Measurements from ENCODE around the gene GINS1. TPM values are rescaled to one million over a fixed set of nuclear protein-coding genes. Genes with fewer than 3 reads are reported as not detected.

Gene GINS1
- polyA plus RNA-seq, 1 donor = 8.9 TPM

DNA sequence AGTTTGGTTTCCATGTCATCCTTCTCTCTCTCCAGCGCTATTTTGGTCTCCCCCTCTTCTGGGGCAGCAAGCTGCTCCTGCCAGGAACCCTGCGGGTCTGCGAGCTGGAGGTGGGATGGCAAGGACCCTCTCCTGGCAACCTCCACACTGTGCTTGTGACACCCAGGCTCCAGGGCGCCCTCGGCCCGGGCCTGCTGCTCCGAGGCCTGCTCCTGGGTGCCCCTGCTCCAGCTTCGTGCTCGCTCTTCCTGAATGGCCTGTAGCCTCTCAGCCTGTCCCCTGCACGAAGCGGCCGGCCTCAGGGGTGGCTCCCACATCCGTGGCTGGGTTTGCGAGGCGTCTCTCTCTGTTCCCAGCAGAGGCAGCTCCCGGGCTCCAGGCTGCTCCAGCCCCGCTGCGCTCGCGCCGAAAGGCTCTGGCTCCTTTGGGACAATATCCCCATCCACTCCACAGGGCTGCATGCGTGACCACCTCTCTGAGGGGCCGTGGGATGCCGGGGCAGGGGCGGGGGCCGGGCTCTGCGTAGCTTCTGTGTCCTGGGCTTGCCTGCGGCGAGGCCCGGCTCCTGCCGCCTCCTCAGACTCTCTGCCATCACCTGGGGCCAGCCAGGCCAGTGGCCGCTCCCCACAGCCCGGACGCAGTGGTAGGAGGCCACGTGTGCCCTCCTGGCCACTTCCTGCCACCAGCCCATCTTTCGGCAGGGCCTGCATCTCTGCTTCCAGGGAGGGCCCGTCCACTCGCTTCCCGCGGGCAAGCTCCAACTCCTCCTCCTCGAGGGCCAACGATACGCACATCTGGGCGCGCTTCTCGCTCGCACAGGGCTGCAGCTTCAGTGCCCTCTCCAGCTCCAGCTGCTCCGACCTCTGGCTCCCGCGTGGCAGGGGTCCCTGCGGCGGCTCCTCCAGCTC, 68.9 kb downstream of the GINS1 start:
- Histone ChIP-seq H3K9me3 (ENCODE audit: control insufficient read depth, low read depth, low read length) (no peaks in the 10 kb centered on the region), H3K36me3 (ENCODE audit: control insufficient read depth, insufficient read depth, low read length) (peaks cover 61% of the 10 kb centered on the region), H3K4me1 (ENCODE audit: control insufficient read depth, insufficient read depth, low read length) (no peaks in the 10 kb centered on the region), H3K27me3 (ENCODE audit: control insufficient read depth, insufficient read depth, low read length) (no peaks in the 10 kb centered on the region), H3K4me3 (ENCODE audit: low read length) (no peak overlapping the region), H3K27ac (ENCODE audit: low read length) (no peak overlapping the region)
- DNase-seq = no peak
- no CpG with 5 or more reads among the region's 52 CpGs for WGBS (ENCODE audit: insufficient coverage, low lambda C conversion rate)

- 100% methylated on average over 3 of the region's 28 CpGs for WGBS (ENCODE audit: insufficient coverage, low lambda C conversion rate)
- Histone ChIP-seq H3K9me3 (ENCODE audit: control insufficient read depth, low read depth, low read length) (no peaks in the 10 kb centered on the region), H3K4me1 (ENCODE audit: control insufficient read depth, insufficient read depth, low read length) (no peaks in the 10 kb centered on the region), H3K27me3 (ENCODE audit: control insufficient read depth, insufficient read depth, low read length) (no peaks in the 10 kb centered on the region), H3K4me3 (ENCODE audit: low read length) (no peak overlapping the region), H3K36me3 (ENCODE audit: control insufficient read depth, insufficient read depth, low read length) (peaks cover 61% of the 10 kb centered on the region), H3K27ac (ENCODE audit: low read length) (no peak overlapping the region)
- DNase-seq = no peak
Measured at GRCh38 chr20:25477014-25477882, 69.8 kb downstream of the GINS1 start.

GRCh38 chr20:25478889-25479568, 71.6 kb downstream of the GINS1 start:
- Histone ChIP-seq H3K27me3 (ENCODE audit: control insufficient read depth, insufficient read depth, low read length) (no peaks in the 10 kb centered on the region), H3K36me3 (ENCODE audit: control insufficient read depth, insufficient read depth, low read length) (peaks cover 61% of the 10 kb centered on the region), H3K4me1 (ENCODE audit: control insufficient read depth, insufficient read depth, low read length) (no peaks in the 10 kb centered on the region), H3K4me3 (ENCODE audit: low read length) (no peak overlapping the region), H3K9me3 (ENCODE audit: control insufficient read depth, low read depth, low read length) (no peaks in the 10 kb centered on the region), H3K27ac (ENCODE audit: low read length) (no peak overlapping the region)
- 80% methylated on average over 1 of the region's 24 CpGs for WGBS (ENCODE audit: insufficient coverage, low lambda C conversion rate)
- DNase-seq = no peak

GRCh38 chr20:25479638-25480037, 72.2 kb downstream of the GINS1 start:
- WGBS (ENCODE audit: insufficient coverage, low lambda C conversion rate) = no CpG with 5 or more reads among the region's 5 CpGs
- no peak for DNase-seq
- H3K27ac ChIP-seq (ENCODE audit: low read length) = no peak overlapping the region
- H3K9me3 ChIP-seq (ENCODE audit: control insufficient read depth, low read depth, low read length) = no peaks in the 10 kb centered on the region
- H3K27me3 ChIP-seq (ENCODE audit: control insufficient read depth, insufficient read depth, low read length) = no peaks in the 10 kb centered on the region
- H3K4me3 ChIP-seq (ENCODE audit: low read length) = no peak overlapping the region
- peaks cover 63% of the 10 kb centered on the region for H3K36me3 ChIP-seq (ENCODE audit: control insufficient read depth, insufficient read depth, low read length)
- no peaks in the 10 kb centered on the region for H3K4me1 ChIP-seq (ENCODE audit: control insufficient read depth, insufficient read depth, low read length)

DNA sequence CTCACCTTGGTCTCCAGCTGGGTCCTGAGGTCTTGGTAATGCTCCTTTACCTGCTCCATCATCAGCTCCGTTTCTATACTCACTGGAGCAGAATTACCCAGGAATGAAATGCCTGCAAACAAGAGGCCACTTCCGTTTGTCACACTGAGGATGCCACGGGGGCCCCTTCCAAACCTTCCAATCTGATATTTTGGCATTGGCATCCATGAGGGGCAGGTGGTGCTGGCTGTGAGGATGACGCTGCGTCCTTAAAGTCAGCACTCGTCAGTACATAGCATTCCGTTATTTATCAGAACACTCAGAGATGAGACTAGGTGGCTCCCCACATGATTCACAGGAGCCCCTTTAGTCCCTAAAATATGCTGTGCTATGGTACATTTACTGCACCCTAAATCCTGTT, 72.7 kb downstream of the GINS1 start:
- no peak for DNase-seq
- WGBS (ENCODE audit: insufficient coverage, low lambda C conversion rate) = no CpG with 5 or more reads among the region's 7 CpGs
- H3K4me1 ChIP-seq (ENCODE audit: control insufficient read depth, insufficient read depth, low read length) = no peaks in the 10 kb centered on the region
- no peak overlapping the region for H3K27ac ChIP-seq (ENCODE audit: low read length)
- H3K36me3 ChIP-seq (ENCODE audit: control insufficient read depth, insufficient read depth, low read length) = peaks cover 67% of the 10 kb centered on the region
- no peaks in the 10 kb centered on the region for H3K27me3 ChIP-seq (ENCODE audit: control insufficient read depth, insufficient read depth, low read length)
- no peak overlapping the region for H3K4me3 ChIP-seq (ENCODE audit: low read length)
- H3K9me3 ChIP-seq (ENCODE audit: control insufficient read depth, low read depth, low read length) = no peaks in the 10 kb centered on the region

DNA sequence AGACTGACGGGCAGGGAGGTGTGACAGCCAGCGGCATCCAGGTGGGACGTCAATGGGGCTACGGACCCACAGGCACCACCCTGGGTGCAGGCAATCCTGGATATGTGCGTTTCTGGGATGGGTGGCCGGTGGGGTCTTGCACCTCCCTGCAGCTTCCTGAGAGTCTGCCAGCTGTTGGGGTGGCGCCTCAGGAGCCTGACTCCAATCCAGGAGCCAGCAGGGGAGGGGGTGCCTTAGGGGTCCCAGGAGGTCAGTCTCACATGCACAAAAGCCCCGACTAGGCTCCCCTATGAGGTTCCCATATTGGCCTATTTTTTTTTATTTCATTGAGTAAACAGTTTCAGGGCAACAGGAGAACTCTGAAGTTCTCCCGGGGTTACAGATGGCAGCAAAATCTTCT, 73.3 kb downstream of the GINS1 start:
- no peaks in the 10 kb centered on the region for H3K27me3 ChIP-seq (ENCODE audit: control insufficient read depth, insufficient read depth, low read length)
- H3K27ac ChIP-seq (ENCODE audit: low read length) = no peak overlapping the region
- H3K9me3 ChIP-seq (ENCODE audit: control insufficient read depth, low read depth, low read length) = no peaks in the 10 kb centered on the region
- no peak for DNase-seq
- H3K36me3 ChIP-seq (ENCODE audit: control insufficient read depth, insufficient read depth, low read length) = peaks cover 67% of the 10 kb centered on the region
- no CpG with 5 or more reads among the region's 9 CpGs for WGBS (ENCODE audit: insufficient coverage, low lambda C conversion rate)
- H3K4me1 ChIP-seq (ENCODE audit: control insufficient read depth, insufficient read depth, low read length) = no peaks in the 10 kb centered on the region
- no peak overlapping the region for H3K4me3 ChIP-seq (ENCODE audit: low read length)

DNA sequence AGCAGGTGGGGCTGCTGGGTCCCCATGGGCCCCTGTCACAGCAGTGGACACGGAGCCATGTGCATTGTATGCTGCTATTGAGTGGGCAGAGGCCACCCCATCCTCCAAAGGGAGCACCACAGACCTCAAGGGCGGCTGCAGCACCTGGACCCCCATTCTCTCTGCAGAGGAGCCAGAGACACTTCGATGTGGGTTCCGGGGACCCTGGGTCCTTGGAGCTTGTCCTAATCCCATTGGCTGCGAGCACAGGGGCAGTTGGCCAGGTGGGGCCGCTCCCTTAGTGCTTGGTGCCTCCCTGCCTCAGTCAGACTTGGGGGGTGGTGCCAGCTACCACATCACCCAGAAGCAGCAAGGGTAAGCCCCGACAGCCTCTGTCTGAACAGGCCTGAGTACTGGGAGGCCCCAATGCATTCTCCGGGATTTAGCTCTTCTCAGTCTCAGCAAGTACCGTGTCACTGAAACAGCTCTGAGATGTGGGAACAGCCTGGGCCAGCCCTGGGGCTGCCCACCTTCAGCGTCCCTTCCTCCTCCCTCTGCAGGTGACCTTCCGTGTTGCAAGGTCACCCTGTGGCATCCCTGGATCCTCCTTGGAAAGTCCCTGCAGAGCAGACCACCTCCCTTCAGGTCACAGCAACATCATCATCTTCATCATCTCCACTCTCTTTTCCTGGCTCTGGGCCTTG, 73.9 kb downstream of the GINS1 start:
- WGBS (ENCODE audit: insufficient coverage, low lambda C conversion rate) = no CpG with 5 or more reads among the region's 11 CpGs
- Histone ChIP-seq H3K36me3 (ENCODE audit: control insufficient read depth, insufficient read depth, low read length) (peaks cover 62% of the 10 kb centered on the region), H3K27me3 (ENCODE audit: control insufficient read depth, insufficient read depth, low read length) (no peaks in the 10 kb centered on the region)

DNA sequence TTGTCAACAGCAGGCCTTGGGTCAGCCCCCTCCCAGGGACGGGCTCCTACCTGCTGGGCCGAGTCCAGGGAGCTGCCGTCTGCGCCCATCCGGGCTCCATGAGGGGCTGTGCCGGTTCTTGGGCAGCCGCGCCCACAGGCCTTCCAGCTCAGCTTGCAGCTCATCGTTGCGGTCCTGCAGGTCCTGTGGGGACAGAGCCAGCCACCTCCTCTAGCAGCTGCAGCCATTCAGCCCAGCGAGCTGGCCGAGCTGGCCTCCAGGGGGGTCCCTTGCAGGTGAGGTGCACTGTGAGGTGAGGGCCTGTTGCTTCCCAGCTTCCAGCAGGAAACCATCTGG, 74.4 kb downstream of the GINS1 start:
- WGBS (ENCODE audit: insufficient coverage, low lambda C conversion rate) = no CpG with 5 or more reads among the region's 12 CpGs
- Histone ChIP-seq H3K27me3 (ENCODE audit: control insufficient read depth, insufficient read depth, low read length) (no peaks in the 10 kb centered on the region), H3K27ac (ENCODE audit: low read length) (no peak overlapping the region), H3K4me3 (ENCODE audit: low read length) (no peak overlapping the region), H3K9me3 (ENCODE audit: control insufficient read depth, low read depth, low read length) (no peaks in the 10 kb centered on the region), H3K4me1 (ENCODE audit: control insufficient read depth, insufficient read depth, low read length) (no peaks in the 10 kb centered on the region), H3K36me3 (ENCODE audit: control insufficient read depth, insufficient read depth, low read length) (peaks cover 57% of the 10 kb centered on the region)
- DNase-seq = no peak

More for the DNA sequence above, 73.9 kb downstream of the GINS1 start:
- Histone ChIP-seq H3K4me1 (ENCODE audit: control insufficient read depth, insufficient read depth, low read length) (no peaks in the 10 kb centered on the region), H3K9me3 (ENCODE audit: control insufficient read depth, low read depth, low read length) (no peaks in the 10 kb centered on the region), H3K27ac (ENCODE audit: low read length) (no peak overlapping the region), H3K4me3 (ENCODE audit: low read length) (no peak overlapping the region)
- DNase-seq = no peak

GRCh38 chr20:25483431-25484132, 76.1 kb downstream of the GINS1 start:
- Histone ChIP-seq H3K4me1 (ENCODE audit: control insufficient read depth, insufficient read depth, low read length) (no peaks in the 10 kb centered on the region), H3K9me3 (ENCODE audit: control insufficient read depth, low read depth, low read length) (no peaks in the 10 kb centered on the region), H3K36me3 (ENCODE audit: control insufficient read depth, insufficient read depth, low read length) (peaks cover 53% of the 10 kb centered on the region), H3K27ac (ENCODE audit: low read length) (no peak overlapping the region), H3K27me3 (ENCODE audit: control insufficient read depth, insufficient read depth, low read length) (no peaks in the 10 kb centered on the region), H3K4me3 (ENCODE audit: low read length) (no peak overlapping the region)
- WGBS (ENCODE audit: insufficient coverage, low lambda C conversion rate) = no CpG with 5 or more reads among the region's 14 CpGs
- no peak for DNase-seq
